ENCODE measurements around the gene UBTF. TPM values are rescaled to one million over a fixed set of nuclear protein-coding genes. Genes with fewer than 3 reads are reported as not detected.

The UBTF gene
- total RNA-seq, 1 donor from 2014 or later: 63.8 TPM

GRCh38 chr17:44258811-44259351 is 39.4 kb upstream of the UBTF start:
- TF ChIP-seq CTCF (IDR thresholded peaks at IDR 0.05; ENCODE audit: unreplicated experiment): no peak
- peaks cover 4% of the 10 kb centered on the region for H3K4me1 Mint-ChIP-seq (ENCODE audit: unreplicated experiment)
- no peak overlapping the region for H3K4me3 Mint-ChIP-seq (ENCODE audit: unreplicated experiment)
- H3K27ac Mint-ChIP-seq (ENCODE audit: unreplicated experiment): no peak overlapping the region
- peaks cover 13% of the 10 kb centered on the region for H3K27me3 Mint-ChIP-seq (ENCODE audit: unreplicated experiment)
- H3K9me3 Mint-ChIP-seq (ENCODE audit: unreplicated experiment): no peaks in the 10 kb centered on the region
- peaks cover 3% of the 10 kb centered on the region for H3K36me3 Mint-ChIP-seq (ENCODE audit: low read depth, unreplicated experiment)
- no peak for DNase-seq (ENCODE audit: low spot score)

GRCh38 chr17:44257815-44258760 is 38.6 kb upstream of the UBTF start:
- TF ChIP-seq CTCF (IDR thresholded peaks at IDR 0.05; ENCODE audit: unreplicated experiment): no peak
- Mint-ChIP-seq H3K4me1 (ENCODE audit: unreplicated experiment) (no peaks in the 10 kb centered on the region), H3K9me3 (ENCODE audit: unreplicated experiment) (no peaks in the 10 kb centered on the region), H3K27ac (ENCODE audit: unreplicated experiment) (no peak overlapping the region), H3K4me3 (ENCODE audit: unreplicated experiment) (no peak overlapping the region), H3K36me3 (ENCODE audit: low read depth, unreplicated experiment) (peaks cover 3% of the 10 kb centered on the region), H3K27me3 (ENCODE audit: unreplicated experiment) (peaks cover 10% of the 10 kb centered on the region)
- no peak for DNase-seq (ENCODE audit: low spot score)

- TF ChIP-seq CTCF (IDR thresholded peaks at IDR 0.05; ENCODE audit: unreplicated experiment): no peak
- Mint-ChIP-seq H3K36me3 (ENCODE audit: low read depth, unreplicated experiment) (peaks cover 3% of the 10 kb centered on the region), H3K4me3 (ENCODE audit: unreplicated experiment) (no peak overlapping the region), H3K27me3 (ENCODE audit: unreplicated experiment) (peaks cover 13% of the 10 kb centered on the region), H3K9me3 (ENCODE audit: unreplicated experiment) (no peaks in the 10 kb centered on the region), H3K4me1 (ENCODE audit: unreplicated experiment) (no peaks in the 10 kb centered on the region), H3K27ac (ENCODE audit: unreplicated experiment) (no peak overlapping the region)
- DNase-seq (ENCODE audit: low spot score): no peak
Observed at GRCh38 chr17:44256671-44257070, 37.2 kb upstream of the UBTF start.

- no peaks in the 10 kb centered on the region for H3K9me3 Mint-ChIP-seq (ENCODE audit: unreplicated experiment)
- TF ChIP-seq CTCF (IDR thresholded peaks at IDR 0.05; ENCODE audit: unreplicated experiment): no peak
- H3K27me3 Mint-ChIP-seq (ENCODE audit: unreplicated experiment): peaks cover 13% of the 10 kb centered on the region
- H3K4me3 Mint-ChIP-seq (ENCODE audit: unreplicated experiment): peak overlapping the region; percentile 29
- H3K27ac Mint-ChIP-seq (ENCODE audit: unreplicated experiment): peak overlapping the region; percentile 20
- H3K4me1 Mint-ChIP-seq (ENCODE audit: unreplicated experiment): no peaks in the 10 kb centered on the region
- peaks cover 3% of the 10 kb centered on the region for H3K36me3 Mint-ChIP-seq (ENCODE audit: low read depth, unreplicated experiment)
- DNase-seq (ENCODE audit: low spot score): no peak
Observed at GRCh38 chr17:44255915-44256314, 36.4 kb upstream of the UBTF start.
